Muscle of arm (tissue), 12 donors: ENCODE measurements around the gene PRSS2. TPM values are rescaled to one million over a fixed set of nuclear protein-coding genes. Genes with fewer than 3 reads are reported as not detected.

ENCODE experiments used
- DNase-seq: peaks from one replicate; pipeline ENCODE4 v3.0.0-alpha.2; 2013
- polyA plus RNA-seq, 12 donors: library from polyadenylated mRNA; unstranded; fragments of 120-200 nt; gene quantifications; one replicate each; pipeline ENCODE4 v1.2.1, GENCODE V29; 2013; ENCODE audit not compliant: insufficient read length in 12 of 12

Gene PRSS2
- polyA plus RNA-seq, 12 donors, result 0.28 TPM; not detected in 11

- no peak for DNase-seq
These were observed 15.1 kb downstream of the PRSS2 start for GRCh38 chr7:142785841-142786250.

- no peak for DNase-seq
These were observed 16.4 kb downstream of the PRSS2 start for GRCh38 chr7:142787034-142787768.

- no peak for DNase-seq
These were observed 17.0 kb downstream of the PRSS2 start for GRCh38 chr7:142787783-142788182.

GRCh38 chr7:142788303-142789289 lies 17.8 kb downstream of the PRSS2 start:
- DNase-seq, result no peak

- no peak for DNase-seq
These were observed 18.7 kb downstream of the PRSS2 start for GRCh38 chr7:142789441-142789840.

GRCh38 chr7:142790056-142790455 lies 19.3 kb downstream of the PRSS2 start:
- DNase-seq, result no peak

GRCh38 chr7:142790555-142790954 lies 19.8 kb downstream of the PRSS2 start:
- DNase-seq, result no peak

- DNase-seq, result no peak
These were observed 20.7 kb downstream of the PRSS2 start for GRCh38 chr7:142791502-142791901.

GRCh38 chr7:142792129-142792528 lies 21.4 kb downstream of the PRSS2 start:
- no peak for DNase-seq

GRCh38 chr7:142792593-142792992 lies 21.8 kb downstream of the PRSS2 start:
- no peak for DNase-seq

GRCh38 chr7:142793156-142793555 lies 22.4 kb downstream of the PRSS2 start:
- no peak for DNase-seq

GRCh38 chr7:142795339-142795863 lies 24.6 kb downstream of the PRSS2 start:
- no peak for DNase-seq

- no peak for DNase-seq
These were observed 25.3 kb downstream of the PRSS2 start for GRCh38 chr7:142796001-142796500.

GRCh38 chr7:142796501-142797390 lies 26.0 kb downstream of the PRSS2 start:
- DNase-seq, result no peak

GRCh38 chr7:142797391-142798377 lies 26.9 kb downstream of the PRSS2 start:
- no peak for DNase-seq

- no peak for DNase-seq
These were observed 28.0 kb downstream of the PRSS2 start for GRCh38 chr7:142798451-142799436.

- DNase-seq, result no peak
These were observed 28.7 kb downstream of the PRSS2 start for GRCh38 chr7:142799437-142799835.

- DNase-seq, result no peak
These were observed 29.3 kb downstream of the PRSS2 start for GRCh38 chr7:142800088-142800487.
